GM18868 (cell line): ENCODE data around the gene HNRNPA1L2.
"Not testable (repeated sequence)": the region's sequence is repeated elsewhere in the genome, so short reads cannot be mapped to it uniquely, and the experiment has no call there.

Source experiments
- ATAC-seq: cut with Tn5 transposase; IDR thresholded peaks from one replicate; pipeline ENCODE4 v1.9.1; 2021; ENCODE audit warnings: mild to moderate bottlenecking, moderate library complexity; ENCODE audit not compliant: unreplicated experiment

The HNRNPA1L2 gene

GRCh38 chr13:52644108-52644507 is 1.9 kb downstream of the HNRNPA1L2 start:
- ATAC-seq = no peak

- ATAC-seq = no peak
These were observed 4.7 kb downstream of the HNRNPA1L2 start for GRCh38 chr13:52646967-52647366.

GRCh38 chr13:52650731-52651130 is 8.5 kb downstream of the HNRNPA1L2 start:
- ATAC-seq = no peak

- ATAC-seq = no peak
These were observed 9.6 kb downstream of the HNRNPA1L2 start for GRCh38 chr13:52651897-52652195.

GRCh38 chr13:52652196-52652979 is 10.2 kb downstream of the HNRNPA1L2 start, which contains the start of gene SUGT1:
SUGT1 (plus strand) TSS chr13:52652836; CDS start chr13:52652921, 85 bp downstream.
- ATAC-seq = peak; percentile 94

GRCh38 chr13:52652980-52653303 is 10.7 kb downstream of the HNRNPA1L2 start:
- ATAC-seq = peak; percentile 27

GRCh38 chr13:52659340-52659739 is 17.1 kb downstream of the HNRNPA1L2 start:
- no peak for ATAC-seq

- no peak for ATAC-seq
These were observed 22.0 kb downstream of the HNRNPA1L2 start for GRCh38 chr13:52664272-52664671.

- ATAC-seq = peak; percentile 31
These were observed 23.1 kb downstream of the HNRNPA1L2 start for GRCh38 chr13:52665325-52665724.

- ATAC-seq = no peak
These were observed 27.4 kb downstream of the HNRNPA1L2 start for GRCh38 chr13:52669677-52670076.

GRCh38 chr13:52670726-52671125 is 28.5 kb downstream of the HNRNPA1L2 start:
- no peak for ATAC-seq

GRCh38 chr13:52673465-52673864 is 31.2 kb downstream of the HNRNPA1L2 start:
- no peak for ATAC-seq

- no peak for ATAC-seq
These were observed 35.6 kb downstream of the HNRNPA1L2 start for GRCh38 chr13:52677823-52678222.

GRCh38 chr13:52685806-52686205 is 43.6 kb downstream of the HNRNPA1L2 start:
- ATAC-seq = not testable (repeated sequence)

- no peak for ATAC-seq
These were observed 44.1 kb downstream of the HNRNPA1L2 start for GRCh38 chr13:52686376-52686775.
